MCF 10A (cell line): Measurements from ENCODE around the gene SMIM41. TPM values are rescaled to one million over a fixed set of nuclear protein-coding genes. Genes with fewer than 3 reads are reported as not detected.

Experiments
- BruUV-seq: library from RNA; stranded (reverse); fragments of 400-500 nt; replicated peaks from 2 replicates; lab custom pipeline; 2021; lab: Mats Ljungman, UMichigan
- CTCF ChIA-PET: fragments of 300-600 bp; sonication (Branson Sonifier 250); formaldehyde crosslinking; extraction: SDS; loops from one replicate; lab custom pipeline; 2021; ENCODE audit warnings: antibody characterized with exemption, inconsistent platforms; lab: Yijun Ruan, JAX
- POLR2A ChIA-PET: fragments of 300-600, 350-650 bp; sonication (Branson Sonifier 250); formaldehyde crosslinking; extraction: SDS; loops from one replicate; lab custom pipeline; 2020; ENCODE audit warnings: antibody characterized with exemption, inconsistent platforms; lab: Yijun Ruan, JAX
- DNase-seq: peaks from one replicate; pipeline ENCODE4 v3.0.0-alpha.2; 2018; ENCODE audit not compliant: unreplicated experiment
- H3K27ac Mint-ChIP-seq: one replicate; pipeline ENCODE4 v1.8.0; 2022; ENCODE audit warnings: mild to moderate bottlenecking, low read depth, mixed read lengths; ENCODE audit not compliant: unreplicated experiment
- H3K27me3 Mint-ChIP-seq: one replicate; pipeline ENCODE4 v1.8.0; 2022; ENCODE audit warnings: mixed read lengths; ENCODE audit not compliant: insufficient read depth, unreplicated experiment
- H3K36me3 Mint-ChIP-seq: one replicate; pipeline ENCODE4 v1.8.0; 2022; ENCODE audit warnings: mild to moderate bottlenecking, moderate library complexity, mixed read lengths; ENCODE audit not compliant: insufficient read depth, unreplicated experiment
- H3K4me1 Mint-ChIP-seq: one replicate; pipeline ENCODE4 v1.8.0; 2022; ENCODE audit warnings: mixed read lengths; ENCODE audit not compliant: insufficient read depth, unreplicated experiment
- H3K4me3 Mint-ChIP-seq: one replicate; pipeline ENCODE4 v1.8.0; 2022; ENCODE audit warnings: mild to moderate bottlenecking, moderate library complexity, mixed read lengths; ENCODE audit not compliant: unreplicated experiment
- H3K9me3 Mint-ChIP-seq: one replicate; pipeline ENCODE4 v1.8.0; 2022; ENCODE audit warnings: mixed read lengths; ENCODE audit not compliant: unreplicated experiment
- CTCF ChIP-seq: fragments of 200-600 bp; IDR thresholded peaks from one replicate; pipeline ENCODE4 v1.8.0; 2022; ENCODE audit warnings: antibody characterized with exemption, mild to moderate bottlenecking; ENCODE audit not compliant: unreplicated experiment
- intact Hi-C: fragments of 100-400 bp; cut with micrococcal nuclease; formaldehyde crosslinking; loops from 2 replicates; pipeline ENCODE4 v1.14.1; 2022
- total RNA-seq: library from RNA; stranded (reverse); gene quantifications from 2 replicates; pipeline ENCODE4 v1.2.3, GENCODE V29; 2022

SMIM41 gene
- total RNA-seq, 1 experiment from 2014 or later: not detected

GRCh38 chr12:52126050-52126604 lies 46.6 kb downstream of the SMIM41 start:
- Mint-ChIP-seq H3K4me3 (no peak overlapping the region), H3K27ac (no peak overlapping the region), H3K27me3 (no peaks in the 10 kb centered on the region), H3K4me1 (no peaks in the 10 kb centered on the region), H3K36me3 (no peaks in the 10 kb centered on the region), H3K9me3 (no peaks in the 10 kb centered on the region)
- ChIA-PET CTCF (interaction anchor here (1.2 to 10.1 kb wide), 5 partner anchors 9 to 759 kb away, joined by 3 to 118 read pairs (median 5); no protein-coding TSS in a partner anchor), POLR2A (interaction anchor here (0.9 kb wide), 1 partner anchor 21 kb away, joined by 3 read pairs; no protein-coding TSS in a partner anchor)
- BruUV-seq: no TSS peak
- no peak for DNase-seq
- TF ChIP-seq CTCF: no peak
- intact Hi-C loops: no loop called here

GRCh38 chr12:52126605-52127578 lies 47.4 kb downstream of the SMIM41 start:
- Mint-ChIP-seq H3K27ac (no peak overlapping the region), H3K27me3 (no peaks in the 10 kb centered on the region), H3K9me3 (no peaks in the 10 kb centered on the region), H3K4me3 (no peak overlapping the region), H3K36me3 (no peaks in the 10 kb centered on the region), H3K4me1 (peaks cover 6% of the 10 kb centered on the region)
- intact Hi-C loops: no loop called here
- CTCF ChIA-PET: interaction anchor here (0.5 to 10.1 kb wide), 6 partner anchors 9 to 753 kb away, joined by 3 to 118 read pairs (median 4); no protein-coding TSS in a partner anchor
- no peak for DNase-seq
- TF ChIP-seq CTCF: no peak
- POLR2A ChIA-PET: no interaction called here
- no TSS peak for BruUV-seq

GRCh38 chr12:52127683-52128450 lies 48.4 kb downstream of the SMIM41 start:
- Mint-ChIP-seq H3K27me3 (no peaks in the 10 kb centered on the region), H3K27ac (no peak overlapping the region), H3K9me3 (no peaks in the 10 kb centered on the region), H3K4me1 (peaks cover 16% of the 10 kb centered on the region), H3K36me3 (no peaks in the 10 kb centered on the region), H3K4me3 (no peak overlapping the region)
- no peak for TF ChIP-seq CTCF
- no peak for DNase-seq
- ChIA-PET POLR2A (no interaction called here), CTCF (interaction anchor here (0.5 to 10.1 kb wide), 11 partner anchors 12 to 1097 kb away, joined by 3 to 118 read pairs (median 4); no protein-coding TSS in a partner anchor)
- BruUV-seq: no TSS peak
- intact Hi-C loops: no loop called here
